Nephron (organoid): ENCODE data around the gene RUNX2.

Source experiments
- H3K27ac Mint-ChIP-seq, 3 experiments: 2 replicates each; pipeline ENCODE4 v1.8.0; 2020; ENCODE audit warnings: mixed read lengths in 3 of 3, mild to moderate bottlenecking in 2 of 3, moderate library complexity in 1 of 3
- H3K27me3 Mint-ChIP-seq: 2 replicates; pipeline ENCODE4 v1.8.0; 2021; ENCODE audit warnings: low read depth, mild to moderate bottlenecking, moderate library complexity, mixed read lengths
- H3K36me3 Mint-ChIP-seq: 2 replicates; pipeline ENCODE4 v1.8.0; 2020; ENCODE audit warnings: low read depth, mixed read lengths
- H3K4me1 Mint-ChIP-seq: 2 replicates; pipeline ENCODE4 v1.8.0; 2020; ENCODE audit warnings: mixed read lengths
- H3K4me3 Mint-ChIP-seq, 3 experiments: 2 replicates each; pipeline ENCODE4 v1.8.0; 2020; ENCODE audit warnings: mild to moderate bottlenecking in 3 of 3, mixed read lengths in 3 of 3, moderate library complexity in 2 of 3
- H3K9me3 Mint-ChIP-seq: 2 replicates; pipeline ENCODE4 v1.8.0; 2020; ENCODE audit warnings: mixed read lengths
- TF ChIP-seq, protein P1 (sequence below), 3 experiments: fragments of 200-600 bp; sonication (generic); IDR thresholded peaks; one replicate each; pipeline ENCODE4 v1.5.0; 2021; ENCODE audit warnings: antibody characterized with exemption in 3 of 3; ENCODE audit not compliant: unreplicated experiment in 3 of 3

RUNX2 gene

DNA sequence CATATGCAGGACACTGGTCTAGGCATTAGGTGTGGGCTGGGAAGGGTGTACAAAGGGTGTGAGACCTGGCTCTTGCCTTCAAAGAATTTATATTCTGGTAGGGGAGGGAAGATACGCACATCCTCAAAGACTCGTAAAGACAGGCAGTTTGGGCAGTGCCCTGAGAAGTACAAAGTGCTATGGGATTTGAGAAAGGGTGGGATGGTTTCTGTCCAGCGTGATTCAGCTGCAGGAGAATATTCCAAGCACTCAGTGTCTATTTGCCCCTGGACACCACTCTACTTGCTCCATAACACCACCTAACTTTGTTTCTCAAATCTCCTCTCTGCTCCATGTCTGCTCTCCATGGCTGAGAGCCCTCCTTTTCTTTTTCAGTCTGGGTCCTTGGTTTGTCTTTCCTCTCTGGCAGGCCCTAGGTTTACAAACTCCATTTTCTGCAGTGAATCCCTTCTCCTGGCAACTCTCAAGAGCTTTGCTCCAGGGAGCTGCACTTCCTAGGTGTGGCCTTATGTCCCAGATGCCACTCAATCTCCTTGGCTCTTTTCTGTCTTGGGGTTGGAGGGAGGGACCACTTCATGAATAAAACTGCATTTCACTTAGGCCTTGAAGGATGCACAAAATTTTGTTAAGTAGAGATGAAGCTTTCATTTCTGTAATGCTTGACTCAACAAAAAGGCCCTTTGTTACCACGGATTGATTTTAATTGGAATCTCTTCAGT, 377.2 kb downstream of the RUNX2 start:
- no peaks in the 10 kb centered on the region for H3K36me3 Mint-ChIP-seq
- peaks cover 27% of the 10 kb centered on the region for H3K27me3 Mint-ChIP-seq
- H3K9me3 Mint-ChIP-seq, result no peaks in the 10 kb centered on the region
- TF ChIP-seq, protein P1, sequence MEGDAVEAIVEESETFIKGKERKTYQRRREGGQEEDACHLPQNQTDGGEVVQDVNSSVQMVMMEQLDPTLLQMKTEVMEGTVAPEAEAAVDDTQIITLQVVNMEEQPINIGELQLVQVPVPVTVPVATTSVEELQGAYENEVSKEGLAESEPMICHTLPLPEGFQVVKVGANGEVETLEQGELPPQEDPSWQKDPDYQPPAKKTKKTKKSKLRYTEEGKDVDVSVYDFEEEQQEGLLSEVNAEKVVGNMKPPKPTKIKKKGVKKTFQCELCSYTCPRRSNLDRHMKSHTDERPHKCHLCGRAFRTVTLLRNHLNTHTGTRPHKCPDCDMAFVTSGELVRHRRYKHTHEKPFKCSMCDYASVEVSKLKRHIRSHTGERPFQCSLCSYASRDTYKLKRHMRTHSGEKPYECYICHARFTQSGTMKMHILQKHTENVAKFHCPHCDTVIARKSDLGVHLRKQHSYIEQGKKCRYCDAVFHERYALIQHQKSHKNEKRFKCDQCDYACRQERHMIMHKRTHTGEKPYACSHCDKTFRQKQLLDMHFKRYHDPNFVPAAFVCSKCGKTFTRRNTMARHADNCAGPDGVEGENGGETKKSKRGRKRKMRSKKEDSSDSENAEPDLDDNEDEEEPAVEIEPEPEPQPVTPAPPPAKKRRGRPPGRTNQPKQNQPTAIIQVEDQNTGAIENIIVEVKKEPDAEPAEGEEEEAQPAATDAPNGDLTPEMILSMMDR (IDR thresholded peaks at IDR 0.05; ENCODE audit: unreplicated experiment in 3 of 3), result no peak
- H3K4me3 Mint-ChIP-seq, result no peak overlapping the region
- no peak overlapping the region for H3K27ac Mint-ChIP-seq
- no peaks in the 10 kb centered on the region for H3K4me1 Mint-ChIP-seq

DNA sequence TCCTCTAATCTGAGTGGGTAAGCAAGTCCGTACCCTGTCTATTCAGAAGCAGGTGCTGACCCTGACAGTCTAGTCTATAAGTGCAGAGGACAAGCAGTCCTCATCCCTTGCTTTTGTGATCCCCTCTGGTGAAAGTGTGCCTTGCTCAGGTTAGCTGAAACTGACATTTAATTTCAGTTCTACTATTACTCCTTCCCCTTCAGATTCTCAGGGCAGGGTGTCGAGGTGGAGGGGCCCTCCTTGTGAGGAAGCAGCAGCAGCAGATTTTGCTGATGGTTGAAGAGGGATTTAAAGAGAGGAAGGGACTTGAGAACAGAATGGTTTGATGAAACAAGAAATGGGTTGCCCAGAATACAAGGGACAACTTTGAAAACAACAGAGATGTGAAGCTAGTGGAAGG, 378.2 kb downstream of the RUNX2 start:
- Mint-ChIP-seq H3K27ac (no peak overlapping the region), H3K27me3 (peaks cover 30% of the 10 kb centered on the region), H3K9me3 (no peaks in the 10 kb centered on the region), H3K36me3 (no peaks in the 10 kb centered on the region), H3K4me1 (no peaks in the 10 kb centered on the region), H3K4me3 (no peak overlapping the region)
- TF ChIP-seq, protein P1 (IDR thresholded peaks at IDR 0.05; ENCODE audit: unreplicated experiment in 3 of 3), result no peak

DNA sequence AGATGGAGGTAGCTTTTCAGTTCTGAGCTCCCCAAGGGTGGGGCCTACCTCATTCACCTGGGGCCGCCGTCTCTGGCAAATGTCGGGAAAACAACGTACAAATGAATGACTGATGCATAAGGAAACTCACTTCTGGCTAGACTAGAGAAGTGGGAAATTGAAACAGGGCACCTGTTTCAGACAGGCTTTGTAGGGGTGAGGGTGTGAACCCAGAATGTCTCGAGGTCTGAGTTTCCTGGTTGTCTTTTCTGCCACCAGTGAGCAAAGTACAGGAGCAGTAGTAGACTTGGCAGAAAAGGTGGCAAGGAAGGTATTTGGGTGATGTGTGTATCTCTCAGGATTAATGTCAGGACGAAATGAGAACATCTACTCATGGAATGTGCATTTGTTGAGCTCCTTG, 379.0 kb downstream of the RUNX2 start:
- Mint-ChIP-seq H3K27ac (no peak overlapping the region), H3K4me1 (no peaks in the 10 kb centered on the region), H3K4me3 (no peak overlapping the region), H3K9me3 (no peaks in the 10 kb centered on the region), H3K36me3 (no peaks in the 10 kb centered on the region), H3K27me3 (peaks cover 28% of the 10 kb centered on the region)
- TF ChIP-seq, protein P1 (IDR thresholded peaks at IDR 0.05; ENCODE audit: unreplicated experiment in 3 of 3), result no peak

DNA sequence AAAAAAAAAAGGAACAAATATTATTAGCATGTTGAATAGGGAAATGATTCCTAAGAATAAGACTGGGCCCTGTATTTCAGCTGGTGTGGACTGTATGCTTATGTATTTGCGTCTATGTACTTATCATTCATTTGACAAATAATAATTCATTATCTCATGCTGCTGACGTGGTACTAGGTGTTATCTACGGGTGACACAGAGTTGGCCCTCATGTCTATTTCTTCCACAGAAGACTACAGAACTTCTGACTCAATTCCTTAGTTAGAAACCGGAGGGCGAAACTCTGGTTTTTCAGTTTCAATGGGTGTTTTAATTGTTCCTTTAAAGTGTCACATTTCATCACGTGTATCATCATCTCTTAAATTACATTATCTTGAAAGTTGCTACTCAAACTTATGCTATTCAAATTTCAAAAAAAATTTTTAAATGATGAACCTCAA, 381.7 kb downstream of the RUNX2 start:
- Mint-ChIP-seq H3K4me3 (no peak overlapping the region), H3K36me3 (no peaks in the 10 kb centered on the region), H3K27ac (no peak overlapping the region), H3K4me1 (peaks cover 8% of the 10 kb centered on the region), H3K9me3 (no peaks in the 10 kb centered on the region), H3K27me3 (peaks cover 46% of the 10 kb centered on the region)
- TF ChIP-seq, protein P1 (IDR thresholded peaks at IDR 0.05; ENCODE audit: unreplicated experiment in 3 of 3), result no peak

DNA sequence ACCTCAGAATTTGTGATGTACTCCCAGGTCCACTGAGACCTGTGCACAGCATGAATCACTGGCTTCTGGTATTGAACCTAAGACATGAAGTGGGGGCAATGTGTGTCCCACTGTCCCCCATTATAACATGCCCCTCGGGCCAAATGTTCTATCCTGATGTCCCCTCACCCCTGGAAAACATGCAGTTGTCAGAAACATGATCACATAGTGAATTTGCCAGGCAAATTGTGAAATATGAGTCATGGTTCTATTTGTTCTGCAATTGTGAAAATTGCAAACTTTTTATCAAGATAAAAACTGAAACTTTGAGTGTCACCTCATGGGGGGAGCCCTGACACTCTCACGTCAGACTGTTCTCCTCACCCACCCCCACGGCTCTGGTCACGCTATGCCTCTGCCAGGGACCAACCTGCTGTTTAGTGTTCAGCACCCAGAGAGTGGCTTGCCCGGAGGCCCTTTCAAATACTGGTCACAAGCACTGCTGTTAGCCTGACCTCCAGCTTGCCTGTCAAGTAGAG, 382.2 kb downstream of the RUNX2 start:
- H3K27ac Mint-ChIP-seq, result no peak overlapping the region
- H3K27me3 Mint-ChIP-seq, result peaks cover 46% of the 10 kb centered on the region
- peaks cover 11% of the 10 kb centered on the region for H3K4me1 Mint-ChIP-seq
- H3K9me3 Mint-ChIP-seq, result no peaks in the 10 kb centered on the region
- no peak overlapping the region for H3K4me3 Mint-ChIP-seq
- H3K36me3 Mint-ChIP-seq, result no peaks in the 10 kb centered on the region
- TF ChIP-seq, protein P1 (IDR thresholded peaks at IDR 0.05; ENCODE audit: unreplicated experiment in 3 of 3), result no peak

DNA sequence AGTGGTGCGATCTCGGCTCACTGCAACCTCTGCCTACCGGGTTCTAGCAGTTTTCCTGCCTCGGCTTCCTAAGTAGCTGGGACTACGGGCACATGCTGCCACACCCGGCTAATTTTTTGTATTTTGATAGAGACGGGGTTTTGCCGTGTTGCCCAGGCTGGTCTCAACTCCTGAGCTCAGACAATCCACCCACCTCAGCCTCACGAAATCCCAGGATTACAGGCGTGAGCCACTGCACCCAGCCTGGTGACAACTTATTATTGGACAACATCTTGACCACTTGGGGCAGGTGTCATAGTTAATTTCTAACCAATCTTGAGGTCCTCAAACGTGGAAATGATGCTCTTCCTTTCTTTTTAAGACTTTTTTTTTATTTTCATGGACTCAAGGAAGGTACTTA, 383.9 kb downstream of the RUNX2 start:
- peaks cover 54% of the 10 kb centered on the region for H3K27me3 Mint-ChIP-seq
- H3K9me3 Mint-ChIP-seq, result no peaks in the 10 kb centered on the region
- H3K4me1 Mint-ChIP-seq, result peaks cover 11% of the 10 kb centered on the region
- TF ChIP-seq, protein P1 (IDR thresholded peaks at IDR 0.05; ENCODE audit: unreplicated experiment in 3 of 3), result no peak
- H3K27ac Mint-ChIP-seq, result no peak overlapping the region
- H3K36me3 Mint-ChIP-seq, result no peaks in the 10 kb centered on the region
- no peak overlapping the region for H3K4me3 Mint-ChIP-seq
